ENCODE data around the gene HLX. TPM values are rescaled to one million over a fixed set of nuclear protein-coding genes. Genes with fewer than 3 reads are reported as not detected.

HLX gene
- total and polyA plus RNA-seq, 5 experiments from 2014 or later, result 0.10 to 0.33 TPM; not detected in 3

DNA sequence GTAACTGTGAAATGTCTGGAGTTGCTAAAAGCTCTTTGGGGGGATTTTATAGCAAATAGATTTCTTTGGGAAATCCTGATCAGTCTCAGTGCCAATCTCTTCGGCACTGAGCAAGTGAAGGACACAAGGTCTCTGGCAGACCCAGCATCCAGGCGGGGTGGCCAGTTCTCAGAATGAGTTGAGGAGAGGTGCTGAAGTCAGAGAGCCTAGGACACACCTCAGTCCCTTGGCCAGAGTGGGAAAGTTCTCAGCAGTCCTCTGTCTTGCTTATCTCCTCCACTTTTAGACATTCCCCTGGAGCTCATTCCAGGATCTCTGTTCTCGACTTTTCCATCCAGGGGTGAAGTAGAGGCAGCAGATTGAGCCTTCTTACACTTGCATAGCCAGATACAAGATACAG lies 6.7 kb downstream of the HLX start:
- H3K27ac Mint-ChIP-seq, result no peak overlapping the region
- no peak for DNase-seq
- POLR2A ChIA-PET, result no interaction called here
- H3K27me3 Mint-ChIP-seq, result peaks cover 28 to 100% (median 72%) of the 10 kb centered on the region in 5 donors
- H3K9me3 Mint-ChIP-seq, result peaks cover 0 to 4% (median 0%) of the 10 kb centered on the region in 9 donors
- H3K4me3 Mint-ChIP-seq, result no peak overlapping the region
- H3K4me1 Mint-ChIP-seq, result peaks cover 3 to 25% (median 10%) of the 10 kb centered on the region in 4 donors
- no peaks in the 10 kb centered on the region for H3K36me3 Mint-ChIP-seq
- no peak for ATAC-seq

DNA sequence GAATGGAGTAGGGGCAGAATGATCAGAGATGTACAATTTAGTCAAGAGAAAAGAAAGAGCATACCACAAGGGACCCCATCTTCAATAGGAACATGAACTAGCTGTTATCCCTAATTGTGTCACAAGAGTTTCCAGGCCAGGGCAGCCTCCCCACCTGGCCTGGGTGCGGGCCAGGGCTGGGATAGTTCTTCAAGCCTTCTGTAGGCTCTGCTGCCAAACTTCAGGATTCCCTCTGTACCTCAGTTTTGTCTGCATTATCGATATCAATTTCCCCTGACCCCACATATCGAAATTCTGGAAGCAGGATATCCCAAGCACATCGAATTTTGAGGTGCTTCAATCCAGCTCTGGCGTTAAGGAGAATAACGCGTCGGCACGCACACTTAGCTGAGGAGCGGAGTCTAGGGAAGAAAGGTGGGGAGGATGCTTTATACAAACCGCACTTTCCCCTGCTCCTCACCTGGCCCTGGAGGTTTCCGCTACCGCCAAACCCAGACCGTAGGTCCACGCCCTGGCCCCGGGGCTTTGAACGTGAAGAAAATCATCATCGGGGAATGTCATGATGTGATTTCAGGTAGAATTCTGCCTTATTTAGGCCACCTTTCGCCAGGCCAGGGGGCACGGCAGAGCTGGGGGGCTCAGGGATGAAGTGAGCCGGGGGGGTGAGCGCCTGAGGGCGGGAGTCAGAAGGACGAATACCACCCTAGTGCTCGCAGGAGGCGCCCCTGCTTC lies 7.4 kb downstream of the HLX start:
- Mint-ChIP-seq H3K9me3 (peaks cover 0 to 8% (median 0%) of the 10 kb centered on the region in 9 donors), H3K27me3 (peaks cover 32 to 100% (median 75%) of the 10 kb centered on the region in 5 donors), H3K4me3 (no peak overlapping the region), H3K4me1 (peaks cover 2 to 26% (median 7%) of the 10 kb centered on the region in 4 donors), H3K36me3 (peaks cover 0 to 5% (median 0%) of the 10 kb centered on the region in 3 donors), H3K27ac (peak overlapping the region in 1 of 10 donors; percentile 33)
- DNase-seq (no peak), ATAC-seq (no peak)
- POLR2A ChIA-PET, result no interaction called here

DNA sequence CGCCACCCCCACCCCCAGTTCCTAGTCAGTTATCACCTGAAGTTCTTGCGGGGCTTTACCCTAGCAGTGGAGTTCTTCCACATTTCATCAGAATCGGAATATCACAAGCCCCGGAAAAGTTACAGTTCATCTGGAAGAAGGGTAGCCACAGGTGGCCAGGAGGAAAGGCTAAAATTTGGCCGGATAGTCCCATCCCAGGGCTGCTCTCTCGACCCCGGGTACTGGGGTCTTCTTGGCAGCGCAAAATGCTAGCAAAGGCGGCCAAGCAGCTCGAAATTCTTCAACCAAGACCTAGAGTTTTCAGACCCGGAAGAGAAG lies 7.9 kb downstream of the HLX start:
- H3K27ac Mint-ChIP-seq, result peak overlapping the region in 1 of 10 donors; percentile 48
- peaks cover 0 to 5% (median 0%) of the 10 kb centered on the region in 3 donors for H3K36me3 Mint-ChIP-seq
- H3K4me1 Mint-ChIP-seq, result peaks cover 2 to 25% (median 8%) of the 10 kb centered on the region in 4 donors
- no peak for ATAC-seq
- peaks cover 0 to 8% (median 0%) of the 10 kb centered on the region in 9 donors for H3K9me3 Mint-ChIP-seq
- DNase-seq, result no peak
- no peak overlapping the region for H3K4me3 Mint-ChIP-seq
- peaks cover 34 to 100% (median 75%) of the 10 kb centered on the region in 5 donors for H3K27me3 Mint-ChIP-seq
- POLR2A ChIA-PET, result no interaction called here

DNA sequence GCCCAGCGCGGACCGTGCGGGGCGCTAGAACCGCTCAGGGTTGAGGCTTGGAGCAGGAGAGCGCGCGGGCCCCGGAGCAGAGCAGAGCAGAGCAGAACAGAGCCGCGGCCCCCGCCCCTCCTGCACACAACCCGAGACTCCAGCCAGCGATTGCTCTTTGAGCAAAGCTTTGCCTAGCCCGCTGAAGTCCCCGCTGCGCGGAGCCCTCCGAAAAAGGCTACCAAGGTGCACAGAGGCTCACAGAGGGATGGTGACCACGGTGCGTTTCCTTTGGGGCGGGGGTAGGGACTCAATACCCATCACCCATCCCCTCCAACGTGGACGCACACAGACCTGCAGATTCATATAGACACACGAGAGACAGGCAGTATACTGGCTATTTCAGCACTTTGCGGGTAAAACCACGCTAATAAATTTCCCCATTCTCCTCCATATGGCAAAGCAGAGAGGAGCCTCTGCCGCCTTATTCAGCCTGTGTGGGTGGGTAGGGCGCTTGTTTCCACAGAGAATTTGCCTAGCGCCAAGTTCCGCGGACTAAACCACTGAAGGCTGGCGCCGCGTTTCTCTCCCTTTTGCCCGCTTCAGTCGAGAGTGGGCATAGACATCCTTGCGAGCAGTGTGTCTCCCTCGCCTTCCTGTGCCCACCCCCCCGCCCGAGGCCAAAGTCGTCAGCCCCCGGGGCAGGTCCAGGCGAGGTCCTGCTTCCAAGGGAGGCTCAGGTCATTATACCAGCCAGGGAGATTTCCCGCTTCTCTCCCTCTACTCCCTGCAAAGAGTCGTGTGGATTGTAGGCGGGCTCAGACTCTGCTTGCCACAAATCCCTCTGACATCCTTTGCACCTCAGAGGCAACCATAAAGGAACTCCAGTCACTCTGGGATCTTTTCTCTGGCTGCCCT lies 8.5 kb downstream of the HLX start:
- Mint-ChIP-seq H3K27ac (peak overlapping the region in 1 of 10 donors; percentile 48), H3K4me3 (peak overlapping the region in 1 of 10 donors; percentile 39), H3K27me3 (peaks cover 36 to 100% (median 78%) of the 10 kb centered on the region in 5 donors), H3K36me3 (peaks cover 0 to 5% (median 0%) of the 10 kb centered on the region in 3 donors), H3K9me3 (peaks cover 0 to 8% (median 0%) of the 10 kb centered on the region in 9 donors), H3K4me1 (peaks cover 2 to 26% (median 8%) of the 10 kb centered on the region in 4 donors)
- DNase-seq, result no peak
- POLR2A ChIA-PET, result no interaction called here
- no peak for ATAC-seq

DNA sequence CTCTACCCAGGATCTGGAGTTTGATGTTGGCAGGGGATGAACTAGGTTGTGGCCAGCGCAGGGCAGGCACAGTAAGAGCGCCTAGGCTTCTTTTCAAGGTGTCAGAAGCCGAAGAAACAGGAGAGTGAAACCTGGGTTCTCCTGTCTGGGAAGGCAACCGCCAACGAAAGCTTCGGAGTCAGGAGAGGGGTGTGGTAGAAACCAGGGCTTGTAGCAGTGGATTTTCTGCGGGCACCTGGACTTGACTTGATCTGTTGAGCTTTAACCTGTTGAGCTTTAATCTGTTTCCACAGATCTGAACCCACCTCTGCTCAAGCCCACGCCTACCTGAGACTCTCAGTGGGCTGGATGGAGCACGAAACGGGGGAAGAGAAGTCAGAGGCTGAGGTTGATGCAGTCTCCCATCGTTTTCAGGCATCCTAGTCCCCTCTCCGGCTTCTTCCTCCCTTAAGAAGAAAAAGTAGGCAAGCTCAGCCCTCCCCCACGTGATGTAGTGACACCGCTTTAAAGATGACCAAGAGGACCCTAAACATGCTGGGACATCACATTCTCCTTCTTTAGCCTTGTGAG lies 9.3 kb downstream of the HLX start:
- peaks cover 0 to 5% (median 4%) of the 10 kb centered on the region in 3 donors for H3K36me3 Mint-ChIP-seq
- POLR2A ChIA-PET, result no interaction called here
- no peak overlapping the region for H3K27ac Mint-ChIP-seq
- H3K4me1 Mint-ChIP-seq, result peaks cover 6 to 33% (median 8%) of the 10 kb centered on the region in 4 donors
- ATAC-seq, result no peak
- H3K9me3 Mint-ChIP-seq, result peaks cover 0 to 12% (median 2%) of the 10 kb centered on the region in 9 donors
- DNase-seq, result no peak
- H3K27me3 Mint-ChIP-seq, result peaks cover 40 to 100% (median 80%) of the 10 kb centered on the region in 5 donors
- no peak overlapping the region for H3K4me3 Mint-ChIP-seq

DNA sequence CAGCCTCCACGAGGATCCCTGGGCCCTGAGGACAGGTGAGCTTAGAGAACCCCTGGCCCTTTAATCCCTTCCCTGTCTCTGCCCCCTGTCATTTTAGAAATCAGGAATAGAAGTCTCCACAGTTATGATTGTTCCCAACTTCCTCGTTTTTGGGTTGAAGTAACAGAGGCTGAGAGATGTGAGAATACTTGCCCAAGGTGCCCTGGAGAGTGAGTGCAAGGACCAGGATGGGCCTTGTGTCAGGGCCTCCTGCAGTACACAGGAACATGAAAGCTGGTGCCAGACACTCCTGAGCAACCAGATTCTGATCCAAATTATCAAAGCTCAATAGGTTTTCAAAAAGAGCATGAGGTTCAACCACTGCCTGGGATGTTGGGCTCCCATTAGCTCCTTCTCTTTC lies 10.1 kb downstream of the HLX start:
- Mint-ChIP-seq H3K27me3 (peaks cover 43 to 100% (median 79%) of the 10 kb centered on the region in 5 donors), H3K4me3 (no peak overlapping the region), H3K9me3 (peaks cover 0 to 16% (median 0%) of the 10 kb centered on the region in 9 donors), H3K27ac (no peak overlapping the region), H3K4me1 (peaks cover 8 to 36% (median 14%) of the 10 kb centered on the region in 4 donors), H3K36me3 (peaks cover 0 to 5% (median 4%) of the 10 kb centered on the region in 3 donors)
- DNase-seq, result no peak
- POLR2A ChIA-PET, result no interaction called here
- no peak for ATAC-seq

DNA sequence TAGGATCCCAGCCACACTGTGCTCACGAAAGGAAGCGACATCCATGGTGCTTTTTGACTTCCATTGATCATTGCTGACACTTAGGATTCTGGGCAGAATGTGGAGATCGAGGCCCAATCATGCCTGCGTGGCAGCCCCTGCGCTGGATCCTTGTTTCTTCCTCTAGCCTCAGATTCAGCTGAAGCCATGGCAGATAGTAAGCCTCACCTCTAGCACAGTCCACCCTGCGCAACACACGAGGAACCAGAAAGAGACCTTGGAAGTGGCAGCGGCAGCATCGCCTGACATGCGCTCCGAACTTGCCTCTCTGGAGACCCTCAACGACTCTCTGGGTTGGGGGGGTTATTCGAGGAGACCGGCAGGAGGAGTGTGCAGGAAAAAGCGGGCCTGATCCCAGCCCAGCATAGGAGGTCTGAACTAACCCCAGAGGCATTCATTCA lies 10.6 kb downstream of the HLX start:
- Mint-ChIP-seq H3K9me3 (peaks cover 0 to 16% (median 0%) of the 10 kb centered on the region in 9 donors), H3K27me3 (peaks cover 43 to 100% (median 82%) of the 10 kb centered on the region in 5 donors), H3K4me3 (no peak overlapping the region), H3K4me1 (peaks cover 8 to 36% (median 14%) of the 10 kb centered on the region in 4 donors), H3K36me3 (peaks cover 0 to 6% (median 4%) of the 10 kb centered on the region in 3 donors), H3K27ac (no peak overlapping the region)
- POLR2A ChIA-PET, result no interaction called here
- ATAC-seq (no peak), DNase-seq (no peak)

DNA sequence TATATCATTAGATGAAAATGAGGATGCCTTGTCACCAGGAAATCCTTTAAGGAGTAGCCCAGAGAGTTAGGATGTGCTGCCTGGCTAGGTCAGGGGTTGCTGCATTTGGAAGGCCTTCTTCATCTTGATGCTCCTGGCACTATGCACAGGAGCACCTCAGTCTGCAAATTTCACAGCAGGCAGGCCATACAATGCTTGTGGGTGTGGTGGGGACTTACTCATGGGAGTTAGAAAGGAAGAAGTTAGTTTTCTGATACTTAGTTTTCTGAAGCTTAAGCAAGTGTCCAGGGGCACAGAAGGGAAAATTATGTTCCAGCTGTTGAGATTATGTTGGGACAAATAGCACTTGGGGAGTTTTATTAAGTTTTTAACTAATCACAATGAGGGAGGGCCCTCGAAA lies 11.4 kb downstream of the HLX start:
- Mint-ChIP-seq H3K9me3 (peaks cover 0 to 16% (median 0%) of the 10 kb centered on the region in 9 donors), H3K4me3 (no peak overlapping the region), H3K27ac (peak overlapping the region in 1 of 10 donors; percentile 54), H3K27me3 (peaks cover 41 to 100% (median 80%) of the 10 kb centered on the region in 5 donors), H3K4me1 (peaks cover 8 to 36% (median 14%) of the 10 kb centered on the region in 4 donors), H3K36me3 (peaks cover 0 to 10% (median 4%) of the 10 kb centered on the region in 3 donors)
- DNase-seq, result no peak
- ATAC-seq, result no peak
- POLR2A ChIA-PET, result no interaction called here

DNA sequence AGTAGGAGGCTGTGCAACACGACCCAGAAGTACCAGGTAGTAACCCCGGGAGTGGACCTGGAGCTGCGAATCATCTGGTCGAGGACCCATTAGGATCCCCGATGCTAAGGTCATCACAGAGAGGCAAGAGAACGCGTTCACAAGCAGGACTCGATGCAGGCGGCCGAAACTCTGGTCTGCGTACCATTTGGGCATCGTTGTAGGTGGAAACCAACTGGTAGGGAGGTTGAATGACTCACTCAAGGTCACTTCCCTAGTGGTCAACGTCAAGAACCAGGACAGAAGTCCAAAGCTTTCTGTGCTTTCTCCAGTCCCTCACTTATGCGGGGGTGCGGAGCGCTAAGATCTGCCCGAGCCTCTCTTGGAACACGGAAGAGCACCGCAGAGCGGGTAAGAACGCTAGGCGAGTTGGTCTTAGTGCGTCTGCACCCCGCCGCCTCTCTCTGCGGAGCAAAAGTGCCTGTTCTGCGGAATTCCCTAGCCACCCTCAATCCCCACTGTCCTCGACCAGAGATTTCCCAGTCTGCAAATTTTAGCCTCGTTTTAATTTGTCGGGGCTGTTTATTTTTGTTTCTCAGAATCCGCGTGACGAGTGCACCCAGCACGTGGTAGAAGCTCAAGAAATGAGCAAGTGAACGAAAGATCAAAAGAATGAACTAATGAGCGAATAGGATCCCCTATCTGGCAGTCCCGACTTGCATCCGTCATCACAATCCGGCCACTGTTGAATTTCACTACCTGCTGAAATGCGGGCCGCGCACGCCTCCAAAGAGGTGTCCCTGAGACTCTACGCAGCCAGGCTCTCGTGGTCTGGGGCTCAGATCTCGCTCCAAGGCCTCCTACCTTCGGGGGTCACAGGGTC lies 12.2 kb downstream of the HLX start:
- ATAC-seq (no peak), DNase-seq (no peak)
- POLR2A ChIA-PET, result no interaction called here
- Mint-ChIP-seq H3K36me3 (peaks cover 0 to 10% (median 4%) of the 10 kb centered on the region in 3 donors), H3K9me3 (peaks cover 0 to 16% (median 0%) of the 10 kb centered on the region in 9 donors), H3K4me3 (peak overlapping the region in 1 of 10 donors; percentile 28), H3K4me1 (peaks cover 8 to 36% (median 14%) of the 10 kb centered on the region in 4 donors), H3K27me3 (peaks cover 39 to 100% (median 81%) of the 10 kb centered on the region in 5 donors), H3K27ac (peak overlapping the region in 1 of 10 donors; percentile 53)

DNA sequence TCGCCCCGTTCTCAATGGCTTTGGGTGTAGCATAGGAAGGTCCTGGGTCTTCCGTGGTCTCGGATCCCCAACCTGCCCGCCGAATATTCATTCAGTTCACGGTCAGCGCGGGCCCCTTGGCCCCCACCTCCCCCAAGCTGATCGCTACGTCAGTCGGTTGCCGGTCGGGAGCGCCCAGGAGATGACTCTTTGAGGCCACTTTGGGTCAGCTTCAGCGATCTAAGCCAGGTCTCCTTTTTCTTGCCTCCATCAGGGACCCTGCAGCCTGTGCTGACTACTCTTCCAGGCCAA lies 12.8 kb downstream of the HLX start:
- POLR2A ChIA-PET, result no interaction called here
- H3K4me3 Mint-ChIP-seq, result no peak overlapping the region
- DNase-seq (no peak), ATAC-seq (no peak)
- no peak overlapping the region for H3K27ac Mint-ChIP-seq
- H3K27me3 Mint-ChIP-seq, result peaks cover 41 to 100% (median 78%) of the 10 kb centered on the region in 5 donors
- H3K9me3 Mint-ChIP-seq, result peaks cover 0 to 18% (median 0%) of the 10 kb centered on the region in 9 donors
- H3K36me3 Mint-ChIP-seq, result peaks cover 0 to 10% (median 4%) of the 10 kb centered on the region in 3 donors
- peaks cover 8 to 36% (median 14%) of the 10 kb centered on the region in 4 donors for H3K4me1 Mint-ChIP-seq

DNA sequence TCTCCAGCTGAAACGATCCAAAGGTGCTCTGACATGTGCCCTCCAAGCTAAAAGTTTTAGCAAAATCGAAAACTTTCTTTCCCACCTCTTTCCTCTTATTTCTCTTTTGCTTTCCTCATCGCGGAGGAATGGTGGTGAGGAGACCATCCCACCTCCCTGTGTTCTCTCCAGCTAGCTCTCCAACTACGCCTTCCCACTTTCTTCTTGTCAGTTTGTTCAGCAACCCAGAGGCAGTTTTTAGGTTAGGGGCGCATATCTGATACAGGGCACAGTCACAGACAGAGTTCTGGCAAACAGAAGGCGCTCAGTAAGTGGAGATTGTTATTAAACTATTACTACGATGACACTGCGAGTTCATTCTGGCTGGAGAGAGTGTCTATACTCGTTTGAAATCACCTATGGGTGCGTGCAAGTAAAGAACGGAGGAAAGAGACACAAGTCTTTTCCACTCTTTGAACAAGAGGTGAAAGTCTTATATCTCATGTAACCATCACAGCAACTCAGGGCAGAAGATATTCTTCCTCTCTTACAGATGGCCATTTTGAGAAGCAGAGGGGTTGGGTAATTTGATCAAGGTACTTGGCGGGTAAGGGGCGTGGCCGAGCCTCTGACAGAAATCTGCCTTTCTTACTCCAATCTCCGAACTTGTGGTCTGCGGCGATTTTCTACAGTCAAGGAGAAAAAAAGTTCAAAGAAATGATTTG lies 13.9 kb downstream of the HLX start:
- peaks cover 0 to 10% (median 4%) of the 10 kb centered on the region in 3 donors for H3K36me3 Mint-ChIP-seq
- H3K27me3 Mint-ChIP-seq, result peaks cover 43 to 94% (median 72%) of the 10 kb centered on the region in 5 donors
- DNase-seq, result no peak
- H3K9me3 Mint-ChIP-seq, result peaks cover 0 to 24% (median 2%) of the 10 kb centered on the region in 9 donors
- ATAC-seq, result no peak
- H3K4me3 Mint-ChIP-seq, result peak overlapping the region in 3 of 10 donors; percentile 1 to 72 (median 9)
- POLR2A ChIA-PET, result no interaction called here
- H3K4me1 Mint-ChIP-seq, result peaks cover 7 to 29% (median 9%) of the 10 kb centered on the region in 4 donors
- peak overlapping the region in 1 of 10 donors; percentile 20 for H3K27ac Mint-ChIP-seq

Data from naive thymus-derived CD8-positive, alpha-beta T cell (primary cell).